Kidney (tissue), 14 donors: ENCODE data around the gene EXOC2. TPM values are rescaled to one million over a fixed set of nuclear protein-coding genes. Genes with fewer than 3 reads are reported as not detected.

Source experiments
- DNase-seq, 5 donors: peaks; one replicate each; pipeline ENCODE4 v3.0.0-alpha.2; 2013 to 2020
- FAIRE-seq: peaks from 2 replicates; lab custom pipeline; 2012; peaks lifted over from hg19 to GRCh38; lab: Jason Lieb, UNC
- H3K27ac ChIP-seq, 2 donors: one replicate each; pipeline ENCODE4 v1.7.0; 2013; ENCODE audit warnings: low read depth in 2 of 2, low read length in 2 of 2, inconsistent platforms in 1 of 2
- H3K27me3 ChIP-seq: one replicate; pipeline ENCODE4 v1.7.1; 2013; ENCODE audit warnings: low read length, inconsistent platforms; ENCODE audit not compliant: control insufficient read depth, insufficient read depth
- H3K36me3 ChIP-seq, 3 donors: one replicate each; pipeline versions ENCODE4 v1.7.0 to v1.7.1; 2013; ENCODE audit warnings: low read length in 3 of 3, control low read depth in 1 of 3, inconsistent platforms in 1 of 3; ENCODE audit not compliant: insufficient read depth in 3 of 3, control insufficient read depth in 2 of 3
- H3K4me1 ChIP-seq, 3 donors: one replicate each; pipeline versions ENCODE4 v1.7.0 to v1.7.1; 2013; ENCODE audit warnings: low read length in 3 of 3, inconsistent platforms in 1 of 3, low read depth in 1 of 3; ENCODE audit not compliant: control insufficient read depth in 2 of 3, insufficient read depth in 2 of 3
- H3K4me3 ChIP-seq, 3 donors: one replicate each; pipeline versions ENCODE4 v1.7.0 to v1.8.1; 2013; ENCODE audit warnings: low read length in 3 of 3, control low read depth in 1 of 3, inconsistent platforms in 1 of 3
- H3K9ac ChIP-seq, 3 donors: one replicate each; pipeline versions ENCODE4 v1.7.0 to v1.7.1; 2013; ENCODE audit warnings: low read length in 3 of 3, control low read depth in 1 of 3, inconsistent platforms in 1 of 3
- H3K9me3 ChIP-seq, 3 donors: one replicate each; pipeline versions ENCODE4 v1.7.0 to v1.7.1; 2013; ENCODE audit warnings: low read length in 3 of 3, control low read depth in 1 of 3, inconsistent platforms in 1 of 3; ENCODE audit not compliant: control insufficient read depth in 2 of 3, insufficient read depth in 1 of 3
- intact Hi-C: fragments of 100-400 bp; cut with DNase I; formaldehyde crosslinking; loops from one replicate; pipeline ENCODE4 v1.11.1; 2022
- polyA plus RNA-seq: library from polyadenylated mRNA; stranded (reverse); fragments of 350-450 nt; fragmentation: Illumina TruSeq; extraction: RNeasy Lipid Tissue Mini Kit (QIAGEN cat#74804); gene quantifications from one replicate; pipeline ENCODE4 v1.2.3, GENCODE V29; 2014; ENCODE audit warnings: low read depth, low replicate concordance; ENCODE audit not compliant: insufficient read depth
- total RNA-seq: library from RNA; stranded (reverse); fragmentation: NEBNext Ultra II Directional; extraction: Animal tissue kit (Norgen Biotek cat#: 25700); gene quantifications from one replicate; pipeline ENCODE4 v1.2.1, GENCODE V29; 2021
- TF ChIP-seq, protein P1 (sequence below): IDR thresholded peaks from 3 replicates; pipeline ENCODE4 v1.5.1; 2012; ENCODE audit warnings: mild to moderate bottlenecking, moderate library complexity, borderline replicate concordance; ENCODE audit not compliant: insufficient read depth; ENCODE audit errors: extremely low read depth
- donor health status: control.
- donor health status: control.
- donor health status: control.
- donor health status: control.
- donor health status: control.
- donor health status: DM: yes; HTN: yes; CAD: no.
- donor health status: Normal renal cell carcinoma (clear cell type).

Gene EXOC2
- total and polyA plus RNA-seq, 2 donors from 2014 or later = 8.6 to 21.7 TPM

- peaks cover 3% of the 10 kb centered on the region for H3K27me3 ChIP-seq
- TF ChIP-seq, protein P1, sequence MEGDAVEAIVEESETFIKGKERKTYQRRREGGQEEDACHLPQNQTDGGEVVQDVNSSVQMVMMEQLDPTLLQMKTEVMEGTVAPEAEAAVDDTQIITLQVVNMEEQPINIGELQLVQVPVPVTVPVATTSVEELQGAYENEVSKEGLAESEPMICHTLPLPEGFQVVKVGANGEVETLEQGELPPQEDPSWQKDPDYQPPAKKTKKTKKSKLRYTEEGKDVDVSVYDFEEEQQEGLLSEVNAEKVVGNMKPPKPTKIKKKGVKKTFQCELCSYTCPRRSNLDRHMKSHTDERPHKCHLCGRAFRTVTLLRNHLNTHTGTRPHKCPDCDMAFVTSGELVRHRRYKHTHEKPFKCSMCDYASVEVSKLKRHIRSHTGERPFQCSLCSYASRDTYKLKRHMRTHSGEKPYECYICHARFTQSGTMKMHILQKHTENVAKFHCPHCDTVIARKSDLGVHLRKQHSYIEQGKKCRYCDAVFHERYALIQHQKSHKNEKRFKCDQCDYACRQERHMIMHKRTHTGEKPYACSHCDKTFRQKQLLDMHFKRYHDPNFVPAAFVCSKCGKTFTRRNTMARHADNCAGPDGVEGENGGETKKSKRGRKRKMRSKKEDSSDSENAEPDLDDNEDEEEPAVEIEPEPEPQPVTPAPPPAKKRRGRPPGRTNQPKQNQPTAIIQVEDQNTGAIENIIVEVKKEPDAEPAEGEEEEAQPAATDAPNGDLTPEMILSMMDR = no peak
- FAIRE-seq = no peak
- no peak overlapping the region for H3K4me3 ChIP-seq
- no peak overlapping the region for H3K27ac ChIP-seq
- H3K36me3 ChIP-seq = no peaks in the 10 kb centered on the region
- DNase-seq = peak in 1 of 5 donors; percentile 61
- H3K9ac ChIP-seq = no peak overlapping the region
- H3K4me1 ChIP-seq = peaks cover 0 to 2% (median 0%) of the 10 kb centered on the region in 3 donors
- no peaks in the 10 kb centered on the region for H3K9me3 ChIP-seq
- intact Hi-C loops = no loop called here
These were observed 219.0 kb downstream of the EXOC2 start for GRCh38 chr6:473768-474452.

DNA sequence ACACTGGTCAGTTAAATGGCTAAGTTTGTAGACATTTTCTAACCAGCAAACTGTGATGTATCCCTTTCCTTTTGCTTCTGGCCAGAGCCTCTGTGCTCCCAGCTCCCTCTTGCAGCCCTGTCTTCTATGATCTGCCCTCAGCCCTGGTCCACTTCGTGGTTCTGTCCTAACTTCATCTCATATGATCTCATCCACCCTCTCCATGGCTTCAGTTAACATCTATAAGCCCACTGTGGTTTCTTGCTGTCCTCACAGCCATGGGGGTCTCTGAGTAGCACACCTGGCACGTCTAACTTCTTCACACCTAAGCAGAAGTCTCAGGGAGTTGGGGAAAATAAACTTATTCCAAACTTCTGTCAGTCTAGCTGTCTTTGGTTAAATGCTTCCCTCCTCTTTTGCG is 219.6 kb downstream of the EXOC2 start:
- FAIRE-seq (no peak), DNase-seq (no peak)
- H3K27me3 ChIP-seq = peaks cover 3% of the 10 kb centered on the region
- H3K27ac ChIP-seq = no peak overlapping the region
- intact Hi-C loops = no loop called here
- H3K9ac ChIP-seq = no peak overlapping the region
- no peak overlapping the region for H3K4me3 ChIP-seq
- H3K9me3 ChIP-seq = no peaks in the 10 kb centered on the region
- no peaks in the 10 kb centered on the region for H3K36me3 ChIP-seq
- peaks cover 0 to 2% (median 0%) of the 10 kb centered on the region in 3 donors for H3K4me1 ChIP-seq
- TF ChIP-seq, protein P1 = no peak

- Histone ChIP-seq H3K27ac (no peak overlapping the region), H3K4me3 (no peak overlapping the region), H3K4me1 (peaks cover 0 to 2% (median 0%) of the 10 kb centered on the region in 3 donors), H3K27me3 (peaks cover 3% of the 10 kb centered on the region), H3K9ac (no peak overlapping the region), H3K9me3 (no peaks in the 10 kb centered on the region), H3K36me3 (no peaks in the 10 kb centered on the region)
- FAIRE-seq (no peak), DNase-seq (peak in 1 of 5 donors; percentile 42)
- intact Hi-C loops = no loop called here
- TF ChIP-seq, protein P1 = no peak
These were observed 222.0 kb downstream of the EXOC2 start for GRCh38 chr6:470901-471448.
